CD14-positive monocyte (primary cell): ENCODE measurements around the gene LOXHD1. TPM values are rescaled to one million over a fixed set of nuclear protein-coding genes. Genes with fewer than 3 reads are reported as not detected.

Source experiments
- DNase-seq, 3 donors: peaks; one replicate each; pipeline ENCODE4 v3.0.0-alpha.2; 2011 to 2022
- H2AFZ ChIP-seq: 2 replicates; pipeline ENCODE4 v1.6.0; 2012; ENCODE audit warnings: mild to moderate bottlenecking, low read depth, low read length, inconsistent platforms; ENCODE audit not compliant: insufficient read depth, poor library complexity, severe bottlenecking
- H3K27ac ChIP-seq, 2 donors: 1 replicate in 1 of 2; 2 replicates in 1 of 2; pipeline ENCODE4 v1.5.1; 2012 to 2013; ENCODE audit warnings: low read length in 2 of 2, control low read depth in 1 of 2, inconsistent platforms in 1 of 2, low read depth in 1 of 2, mild to moderate bottlenecking in 1 of 2
- H3K27me3 ChIP-seq, 2 donors: one replicate each; pipeline versions ENCODE4 v1.6.0 to v1.6.1; 2011 to 2013; ENCODE audit warnings: low read length in 2 of 2; ENCODE audit not compliant: control insufficient read depth in 2 of 2, insufficient read depth in 2 of 2
- H3K36me3 ChIP-seq, 2 donors: replicated peaks in 1 of 2; 1 replicate in 1 of 2; 2 replicates in 1 of 2; pipeline versions ENCODE4 v1.5.1 to v1.6.1; 2012 to 2013; ENCODE audit warnings: low read length in 2 of 2, control low read depth in 1 of 2, inconsistent platforms in 1 of 2, mild to moderate bottlenecking in 1 of 2; ENCODE audit not compliant: insufficient read depth in 2 of 2, control insufficient read depth in 1 of 2
- H3K4me1 ChIP-seq, 2 donors: 1 replicate in 1 of 2; 2 replicates in 1 of 2; pipeline versions ENCODE4 v1.5.1 to v1.6.1; 2012 to 2013; ENCODE audit warnings: low read length in 2 of 2, control low read depth in 1 of 2, inconsistent platforms in 1 of 2, mild to moderate bottlenecking in 1 of 2, moderate library complexity in 1 of 2; ENCODE audit not compliant: insufficient read depth in 2 of 2, control insufficient read depth in 1 of 2
- H3K4me2 ChIP-seq: replicated peaks from 2 replicates; pipeline ENCODE3; 2012; ENCODE audit warnings: low read length, moderate library complexity, mild to moderate bottlenecking; ENCODE audit not compliant: poor library complexity, severe bottlenecking; ENCODE audit errors: extremely low read depth
- H3K4me3 ChIP-seq, 3 experiments: fragments of 200-600 bp in 1 of 3; sonication (generic) in 1 of 3; replicated peaks in 1 of 3; 1 replicate in 2 of 3; 2 replicates in 1 of 3; pipeline ENCODE4 v1.5.1; 2011 to 2013; ENCODE audit warnings: low read length in 3 of 3, mild to moderate bottlenecking in 3 of 3, control low read depth in 2 of 3, low read depth in 2 of 3, inconsistent platforms in 1 of 3, moderate library complexity in 1 of 3
- H3K79me2 ChIP-seq: 2 replicates; pipeline ENCODE4 v1.6.0; 2012; ENCODE audit warnings: mild to moderate bottlenecking, control low read depth, inconsistent platforms, low read length, moderate library complexity; ENCODE audit not compliant: insufficient read depth
- H3K9ac ChIP-seq: 2 replicates; pipeline ENCODE4 v1.6.0; 2017; ENCODE audit warnings: low read length, mild to moderate bottlenecking; ENCODE audit not compliant: insufficient read depth, poor library complexity, severe bottlenecking
- H3K9me3 ChIP-seq, 2 donors: replicated peaks in 1 of 2; 1 replicate in 1 of 2; 2 replicates in 1 of 2; pipeline versions ENCODE4 v1.5.1 to v1.6.1; 2012 to 2013; ENCODE audit warnings: low read length in 2 of 2, control low read depth in 1 of 2; ENCODE audit not compliant: control insufficient read depth in 1 of 2, insufficient read depth in 1 of 2
- H4K20me1 ChIP-seq: 2 replicates; pipeline ENCODE4 v1.6.0; 2012; ENCODE audit warnings: mild to moderate bottlenecking, low read length, control low read depth, moderate library complexity; ENCODE audit not compliant: insufficient read depth
- H3K27ac Mint-ChIP-seq, 7 donors: one replicate each; pipeline ENCODE4 v1.8.0; 2020; ENCODE audit warnings: mild to moderate bottlenecking in 7 of 7, mixed read lengths in 7 of 7, moderate library complexity in 6 of 7, inconsistent platforms in 2 of 7
- H3K27me3 Mint-ChIP-seq, 3 donors: one replicate each; pipeline ENCODE4 v1.8.0; 2021 to 2022; ENCODE audit warnings: low read depth in 3 of 3, mild to moderate bottlenecking in 3 of 3, mixed read lengths in 3 of 3, moderate library complexity in 3 of 3, inconsistent platforms in 1 of 3
- H3K36me3 Mint-ChIP-seq, 2 donors: one replicate each; pipeline ENCODE4 v1.8.0; 2020; ENCODE audit warnings: mixed read lengths in 2 of 2, inconsistent platforms in 1 of 2, mild to moderate bottlenecking in 1 of 2
- H3K4me1 Mint-ChIP-seq: one replicate; pipeline ENCODE4 v1.8.0; 2020; ENCODE audit warnings: mild to moderate bottlenecking, mixed read lengths
- H3K4me3 Mint-ChIP-seq, 2 donors: one replicate each; pipeline ENCODE4 v1.8.0; 2020; ENCODE audit warnings: mild to moderate bottlenecking in 2 of 2, mixed read lengths in 2 of 2, moderate library complexity in 1 of 2
- H3K9me3 Mint-ChIP-seq, 7 donors: one replicate each; pipeline ENCODE4 v1.8.0; 2020 to 2022; ENCODE audit warnings: mixed read lengths in 7 of 7, mild to moderate bottlenecking in 6 of 7, moderate library complexity in 6 of 7, inconsistent platforms in 2 of 7
- CTCF ChIP-seq: fragments of 200-600 bp; IDR thresholded peaks from one replicate; pipeline ENCODE4 v1.8.0; 2022; ENCODE audit warnings: antibody characterized with exemption, mild to moderate bottlenecking
- WGBS: methylation state at CpG from one replicate; pipeline ENCODE4 v1.1.5; 2013; ENCODE audit warnings: missing lambda C conversion rate; ENCODE audit not compliant: insufficient coverage; 5-methylcytosine and 5-hydroxymethylcytosine counted together
- intact Hi-C, 2 donors: fragments of 100-400 bp; cut with micrococcal nuclease; formaldehyde crosslinking; loops; one replicate each; pipeline versions ENCODE4 v1.15.0 to v1.15.1; 2023
- polyA plus RNA-seq, 3 donors: library from polyadenylated mRNA; depleted of rRNA in 1 of 3; unstranded in 2 of 3; stranded (reverse) in 1 of 3; fragments of 300-500 nt in 2 of 3; fragments of >200 nt in 1 of 3; fragmentation: Illumina TruSeq in 2 of 3; gene quantifications; 1 replicate in 2 of 3; 2 replicates in 1 of 3; pipeline ENCODE4 v1.2.3, GENCODE V29; 2012 to 2021

LOXHD1 gene
- polyA plus RNA-seq, 3 donors = 0.33 to 10.9 (median 0.61) TPM

GRCh38 chr18:46565256-46565655 lies 91.8 kb downstream of the LOXHD1 start:
- Mint-ChIP-seq H3K4me1 (no peaks in the 10 kb centered on the region), H3K27me3 (peaks cover 3 to 12% (median 4%) of the 10 kb centered on the region in 3 donors), H3K9me3 (peaks cover 0 to 3% (median 0%) of the 10 kb centered on the region in 7 donors), H3K36me3 (peaks cover 0 to 33% of the 10 kb centered on the region in 2 donors), H3K27ac (peak overlapping the region in 1 of 7 donors; percentile 53), H3K4me3 (no peak overlapping the region)
- TF ChIP-seq CTCF = no peak
- no peak overlapping the region for H2AFZ ChIP-seq
- peaks cover 27 to 72% of the 10 kb centered on the region in 2 donors for H3K36me3 ChIP-seq
- no peak overlapping the region for H3K9ac ChIP-seq
- no peaks in the 10 kb centered on the region for H4K20me1 ChIP-seq
- no peak overlapping the region for H3K4me3 ChIP-seq
- H3K9me3 ChIP-seq = no peaks in the 10 kb centered on the region
- no peaks in the 10 kb centered on the region for H3K27me3 ChIP-seq
- no peak for DNase-seq
- no peak overlapping the region for H3K4me2 ChIP-seq
- H3K27ac ChIP-seq = no peak overlapping the region
- intact Hi-C loops = no loop called here
- H3K79me2 ChIP-seq = no peaks in the 10 kb centered on the region
- WGBS = 90% methylated on average over 3 of the region's 5 CpGs
- no peaks in the 10 kb centered on the region for H3K4me1 ChIP-seq

- no peak overlapping the region for H3K4me3 Mint-ChIP-seq
- Histone ChIP-seq H3K4me2 (no peak overlapping the region), H3K9me3 (no peaks in the 10 kb centered on the region), H3K4me3 (no peak overlapping the region), H3K36me3 (peaks cover 8 to 64% of the 10 kb centered on the region in 2 donors), H3K27ac (no peak overlapping the region), H3K27me3 (no peaks in the 10 kb centered on the region), H3K79me2 (no peaks in the 10 kb centered on the region), H2AFZ (no peak overlapping the region), H3K9ac (no peak overlapping the region), H4K20me1 (no peaks in the 10 kb centered on the region), H3K4me1 (no peaks in the 10 kb centered on the region)
- H3K27ac Mint-ChIP-seq = no peak overlapping the region
- peaks cover 3 to 5% (median 4%) of the 10 kb centered on the region in 3 donors for H3K27me3 Mint-ChIP-seq
- intact Hi-C loops = no loop called here
- DNase-seq = no peak
- H3K9me3 Mint-ChIP-seq = no peaks in the 10 kb centered on the region
- H3K4me1 Mint-ChIP-seq = no peaks in the 10 kb centered on the region
- TF ChIP-seq CTCF = no peak
- WGBS = no CpG with 5 or more reads among the region's 4 CpGs
- H3K36me3 Mint-ChIP-seq = peaks cover 0 to 27% of the 10 kb centered on the region in 2 donors
These were observed 93.7 kb downstream of the LOXHD1 start for GRCh38 chr18:46563317-46563716.
